Activated CD4-positive, alpha-beta T cell treated with anti-CD3 and anti-CD28 coated beads, Interleukin-2, amount 50 U/mL, for 16 hours (primary cell): ENCODE measurements around the gene CAPN9.
"Not testable (repeated sequence)": the region's sequence is repeated elsewhere in the genome, so short reads cannot be mapped to it uniquely, and the experiment has no call there.

Experiments used
- DNase-seq: peaks from one replicate; pipeline ENCODE4 v3.0.0-alpha.2; 2020

CAPN9 gene

GRCh38 chr1:230747127-230747730, at the start of gene CAPN9:
CAPN9 (plus strand) TSS chr1:230747388; CDS start chr1:230747497, 109 bp downstream.
- DNase-seq: no peak

GRCh38 chr1:230698130-230698529, 49.1 kb upstream of the CAPN9 start:
- DNase-seq: no peak

- not testable (repeated sequence) for DNase-seq
Measured at GRCh38 chr1:230698964-230699363, 48.2 kb upstream of the CAPN9 start.

- DNase-seq: no peak
Measured at GRCh38 chr1:230699716-230700115, 47.5 kb upstream of the CAPN9 start.

GRCh38 chr1:230700132-230700531, 47.1 kb upstream of the CAPN9 start:
- DNase-seq: no peak

- DNase-seq: no peak
Measured at GRCh38 chr1:230701434-230701833, 45.8 kb upstream of the CAPN9 start.

GRCh38 chr1:230701895-230702768, 45.1 kb upstream of the CAPN9 start:
- no peak for DNase-seq

GRCh38 chr1:230702934-230703678, 44.1 kb upstream of the CAPN9 start:
- no peak for DNase-seq

GRCh38 chr1:230703679-230704385, 43.4 kb upstream of the CAPN9 start:
- no peak for DNase-seq

GRCh38 chr1:230704830-230705229, 42.4 kb upstream of the CAPN9 start:
- no peak for DNase-seq

GRCh38 chr1:230705289-230706019, 41.7 kb upstream of the CAPN9 start:
- no peak for DNase-seq

- no peak for DNase-seq
Measured at GRCh38 chr1:230706020-230706699, 41.0 kb upstream of the CAPN9 start.

- DNase-seq: no peak
Measured at GRCh38 chr1:230706887-230707731, 40.1 kb upstream of the CAPN9 start.

- DNase-seq: no peak
Measured at GRCh38 chr1:230707732-230708630, 39.2 kb upstream of the CAPN9 start.

- DNase-seq: no peak
Measured at GRCh38 chr1:230708631-230709580, 38.3 kb upstream of the CAPN9 start.

GRCh38 chr1:230709619-230710542, 37.3 kb upstream of the CAPN9 start:
- no peak for DNase-seq

GRCh38 chr1:230710543-230710904, 36.7 kb upstream of the CAPN9 start:
- no peak for DNase-seq
